Ishikawa (cell line): Measurements from ENCODE around the gene KLHL26.

Source experiments
- CEBPB ChIP-seq: IDR thresholded peaks from 2 replicates; pipeline ENCODE4 v1.6.1; 2012
- CREB1 ChIP-seq: IDR thresholded peaks from 2 replicates; pipeline ENCODE4 v1.6.1; 2012; ENCODE audit warnings: low read depth
- EGR1 ChIP-seq: IDR thresholded peaks from 2 replicates; pipeline ENCODE4 v1.6.1; 2012
- EP300 ChIP-seq: IDR thresholded peaks from 2 replicates; pipeline ENCODE4 v1.6.1; 2012; ENCODE audit warnings: borderline replicate concordance
- FOXM1 ChIP-seq: IDR thresholded peaks from 2 replicates; pipeline ENCODE4 v1.6.1; 2012; ENCODE audit warnings: low read depth, borderline replicate concordance
- NFIC ChIP-seq: IDR thresholded peaks from 2 replicates; pipeline ENCODE4 v1.6.1; 2012
- RAD21 ChIP-seq: IDR thresholded peaks from 2 replicates; pipeline ENCODE4 v1.6.1; 2012; ENCODE audit warnings: low read depth
- TAF1 ChIP-seq: IDR thresholded peaks from 2 replicates; pipeline ENCODE4 v1.6.1; 2012; ENCODE audit warnings: low read depth, mild to moderate bottlenecking
- TCF12 ChIP-seq: IDR thresholded peaks from 2 replicates; pipeline ENCODE4 v1.6.1; 2012; ENCODE audit warnings: low read depth
- TEAD4 ChIP-seq: IDR thresholded peaks from 2 replicates; pipeline ENCODE4 v1.6.1; 2012
- YY1 ChIP-seq: IDR thresholded peaks from 2 replicates; pipeline ENCODE4 v1.6.1; 2012; ENCODE audit warnings: low read depth
- ZBTB7A ChIP-seq: IDR thresholded peaks from 2 replicates; pipeline ENCODE4 v1.6.1; 2012; ENCODE audit warnings: low read depth
- TF ChIP-seq, protein P1 (sequence below): IDR thresholded peaks from 2 replicates; pipeline ENCODE4 v1.6.1; 2012
- TF ChIP-seq, protein P2 (sequence below): IDR thresholded peaks from 2 replicates; pipeline ENCODE4 v1.6.1; 2012
- TF ChIP-seq, protein P3 (sequence below): IDR thresholded peaks from 2 replicates; pipeline ENCODE4 v1.6.1; 2012; ENCODE audit warnings: low read depth, mild to moderate bottlenecking

The KLHL26 gene

DNA sequence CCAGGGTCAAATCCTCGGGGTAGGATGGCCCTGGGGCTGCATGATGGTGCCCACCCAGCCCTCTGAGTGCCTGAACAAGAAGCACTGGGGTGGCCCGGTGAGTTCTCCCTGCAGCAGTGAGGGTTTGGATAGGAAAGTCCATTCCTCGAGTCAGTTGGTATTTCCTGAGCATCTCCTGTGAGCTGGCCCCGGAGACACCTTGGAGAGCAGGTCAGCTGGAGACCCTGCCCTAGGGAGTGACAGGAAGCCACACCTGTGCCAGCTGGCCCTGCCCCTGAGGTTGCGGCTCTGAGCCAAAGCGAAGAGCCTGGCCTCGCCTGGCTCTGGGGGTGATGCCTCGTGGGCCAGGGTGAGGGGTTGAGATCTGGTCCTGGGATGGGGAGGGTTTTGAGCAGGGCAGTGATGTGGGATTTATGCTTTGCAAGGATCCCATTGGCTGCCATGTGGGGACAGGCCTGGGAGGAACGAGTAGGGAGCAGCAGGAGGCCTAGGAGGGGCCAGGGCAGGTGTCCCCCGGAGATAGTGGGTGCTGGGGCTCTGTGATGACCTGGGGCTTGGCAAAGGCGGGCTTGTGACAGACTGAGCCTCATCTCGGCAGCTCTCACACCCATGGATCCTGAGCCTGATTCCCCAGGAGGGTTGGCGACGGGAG lies 62.7 kb downstream of the KLHL26 start:
- TF ChIP-seq CREB1 (no peak), EP300 (peak; percentile 88; the same call in 1 of the 2 replicates), NFIC (peak; percentile 96), EGR1 (no peak), RAD21 (no peak; the same call in 1 of the 2 replicates), YY1 (no peak), FOXM1 (peak; percentile 61), TAF1 (no peak), TCF12 (peak; percentile 86), TEAD4 (peak; percentile 65; the same call in 1 of the 2 replicates), ZBTB7A (peak; percentile 91), CEBPB (no peak)
- TF ChIP-seq, protein P1, sequence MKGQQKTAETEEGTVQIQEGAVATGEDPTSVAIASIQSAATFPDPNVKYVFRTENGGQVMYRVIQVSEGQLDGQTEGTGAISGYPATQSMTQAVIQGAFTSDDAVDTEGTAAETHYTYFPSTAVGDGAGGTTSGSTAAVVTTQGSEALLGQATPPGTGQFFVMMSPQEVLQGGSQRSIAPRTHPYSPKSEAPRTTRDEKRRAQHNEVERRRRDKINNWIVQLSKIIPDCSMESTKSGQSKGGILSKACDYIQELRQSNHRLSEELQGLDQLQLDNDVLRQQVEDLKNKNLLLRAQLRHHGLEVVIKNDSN: no peak
- TF ChIP-seq, protein P2, sequence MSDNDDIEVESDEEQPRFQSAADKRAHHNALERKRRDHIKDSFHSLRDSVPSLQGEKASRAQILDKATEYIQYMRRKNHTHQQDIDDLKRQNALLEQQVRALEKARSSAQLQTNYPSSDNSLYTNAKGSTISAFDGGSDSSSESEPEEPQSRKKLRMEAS: peak; percentile 42
- TF ChIP-seq, protein P3, sequence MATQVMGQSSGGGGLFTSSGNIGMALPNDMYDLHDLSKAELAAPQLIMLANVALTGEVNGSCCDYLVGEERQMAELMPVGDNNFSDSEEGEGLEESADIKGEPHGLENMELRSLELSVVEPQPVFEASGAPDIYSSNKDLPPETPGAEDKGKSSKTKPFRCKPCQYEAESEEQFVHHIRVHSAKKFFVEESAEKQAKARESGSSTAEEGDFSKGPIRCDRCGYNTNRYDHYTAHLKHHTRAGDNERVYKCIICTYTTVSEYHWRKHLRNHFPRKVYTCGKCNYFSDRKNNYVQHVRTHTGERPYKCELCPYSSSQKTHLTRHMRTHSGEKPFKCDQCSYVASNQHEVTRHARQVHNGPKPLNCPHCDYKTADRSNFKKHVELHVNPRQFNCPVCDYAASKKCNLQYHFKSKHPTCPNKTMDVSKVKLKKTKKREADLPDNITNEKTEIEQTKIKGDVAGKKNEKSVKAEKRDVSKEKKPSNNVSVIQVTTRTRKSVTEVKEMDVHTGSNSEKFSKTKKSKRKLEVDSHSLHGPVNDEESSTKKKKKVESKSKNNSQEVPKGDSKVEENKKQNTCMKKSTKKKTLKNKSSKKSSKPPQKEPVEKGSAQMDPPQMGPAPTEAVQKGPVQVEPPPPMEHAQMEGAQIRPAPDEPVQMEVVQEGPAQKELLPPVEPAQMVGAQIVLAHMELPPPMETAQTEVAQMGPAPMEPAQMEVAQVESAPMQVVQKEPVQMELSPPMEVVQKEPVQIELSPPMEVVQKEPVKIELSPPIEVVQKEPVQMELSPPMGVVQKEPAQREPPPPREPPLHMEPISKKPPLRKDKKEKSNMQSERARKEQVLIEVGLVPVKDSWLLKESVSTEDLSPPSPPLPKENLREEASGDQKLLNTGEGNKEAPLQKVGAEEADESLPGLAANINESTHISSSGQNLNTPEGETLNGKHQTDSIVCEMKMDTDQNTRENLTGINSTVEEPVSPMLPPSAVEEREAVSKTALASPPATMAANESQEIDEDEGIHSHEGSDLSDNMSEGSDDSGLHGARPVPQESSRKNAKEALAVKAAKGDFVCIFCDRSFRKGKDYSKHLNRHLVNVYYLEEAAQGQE: peak; percentile 43

DNA sequence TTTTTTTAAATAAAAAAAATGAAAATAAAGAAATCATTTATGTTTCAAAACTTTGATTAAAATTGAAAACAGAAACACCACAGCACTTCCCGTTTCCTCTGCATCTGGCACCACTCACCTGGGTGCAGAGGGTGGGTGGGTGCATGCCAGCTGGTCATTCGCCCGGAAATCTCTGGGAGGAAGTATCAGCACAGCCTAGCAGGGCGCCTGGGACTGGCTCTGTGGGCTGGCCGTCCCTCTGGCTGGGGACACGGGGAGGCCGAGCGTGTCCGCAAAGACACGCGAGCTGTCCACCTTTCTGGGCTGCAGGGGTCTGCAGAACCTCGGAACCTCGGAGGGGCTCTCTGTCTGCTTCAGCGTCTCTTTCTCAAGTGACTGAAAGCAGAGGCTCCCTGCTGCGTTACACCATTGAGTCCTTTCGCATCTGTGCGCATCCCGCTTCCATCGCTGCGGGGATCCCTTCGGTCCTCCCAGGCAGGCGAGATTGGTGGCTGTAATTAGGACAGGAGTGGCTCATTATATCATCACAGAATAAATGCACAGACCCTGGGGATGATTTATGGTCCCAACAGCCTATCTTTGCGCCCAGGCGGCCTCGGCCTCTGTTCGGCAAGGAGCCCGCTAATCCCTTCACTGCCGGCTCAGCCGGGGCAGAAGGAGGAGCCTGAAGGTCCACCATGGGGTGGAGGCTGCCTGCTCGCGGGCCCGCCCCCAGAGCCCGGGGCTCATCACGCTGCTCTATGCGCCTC lies 63.8 kb downstream of the KLHL26 start:
- TF ChIP-seq YY1: no peak; the same call in none of the 2 replicates
- TF ChIP-seq EP300: peak; percentile 94
- TF ChIP-seq CEBPB: no peak
- peak; percentile 17; the same call in 1 of the 2 replicates for TF ChIP-seq RAD21
- peak; percentile 89 for TF ChIP-seq NFIC
- TF ChIP-seq TCF12: peak; percentile 97
- TF ChIP-seq, protein P3: no peak
- TF ChIP-seq TAF1: no peak
- no peak for TF ChIP-seq ZBTB7A
- TF ChIP-seq, protein P2: no peak; the same call in 1 of the 2 replicates
- TF ChIP-seq CREB1: no peak
- peak; percentile 67; the same call in 1 of the 2 replicates for TF ChIP-seq FOXM1
- TF ChIP-seq TEAD4: peak; percentile 93
- TF ChIP-seq, protein P1: peak; percentile 3; the same call in 1 of the 2 replicates
- peak; percentile 76 for TF ChIP-seq EGR1

DNA sequence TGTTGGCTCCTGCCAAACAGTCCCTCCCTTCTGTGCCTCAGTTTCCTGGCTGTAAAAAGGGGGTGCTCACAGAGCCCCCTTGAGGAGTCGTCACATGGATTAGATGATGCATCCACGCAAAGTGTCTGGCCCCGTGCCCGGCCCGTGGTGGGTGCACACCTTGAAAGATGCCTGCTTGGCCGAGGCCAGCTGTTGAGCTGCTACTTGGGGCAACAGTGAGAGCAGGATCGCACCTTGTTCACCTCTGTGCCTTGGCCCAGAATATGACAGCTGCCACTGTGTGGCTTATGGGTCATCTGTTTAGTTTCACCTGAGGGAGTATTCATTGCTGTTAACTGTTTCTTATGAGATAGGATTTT lies 64.4 kb downstream of the KLHL26 start:
- TF ChIP-seq TCF12: no peak
- no peak for TF ChIP-seq ZBTB7A
- no peak for TF ChIP-seq EP300
- no peak for TF ChIP-seq EGR1
- no peak for TF ChIP-seq FOXM1
- no peak for TF ChIP-seq TAF1
- TF ChIP-seq TEAD4: no peak
- TF ChIP-seq, protein P3: no peak
- TF ChIP-seq, protein P1: no peak
